ENCODE results near the gene IL23A.

GRCh38 chr12:56338308-56339157 lies at the start of gene IL23A:
- no peak for TF ChIP-seq EZH2 (IDR thresholded peaks at IDR 0.05)
- TF ChIP-seq CTCF (IDR thresholded peaks at IDR 0.05): no peak

Data from neural progenitor cell (in vitro differentiated cells).